ENCODE measurements around the gene ZFR. TPM values are rescaled to one million over a fixed set of nuclear protein-coding genes. Genes with fewer than 3 reads are reported as not detected.

Gene ZFR
- polyA plus RNA-seq, 1 of the 3 experiments (the other 2 are of a cell fraction): 24.6 TPM

DNA sequence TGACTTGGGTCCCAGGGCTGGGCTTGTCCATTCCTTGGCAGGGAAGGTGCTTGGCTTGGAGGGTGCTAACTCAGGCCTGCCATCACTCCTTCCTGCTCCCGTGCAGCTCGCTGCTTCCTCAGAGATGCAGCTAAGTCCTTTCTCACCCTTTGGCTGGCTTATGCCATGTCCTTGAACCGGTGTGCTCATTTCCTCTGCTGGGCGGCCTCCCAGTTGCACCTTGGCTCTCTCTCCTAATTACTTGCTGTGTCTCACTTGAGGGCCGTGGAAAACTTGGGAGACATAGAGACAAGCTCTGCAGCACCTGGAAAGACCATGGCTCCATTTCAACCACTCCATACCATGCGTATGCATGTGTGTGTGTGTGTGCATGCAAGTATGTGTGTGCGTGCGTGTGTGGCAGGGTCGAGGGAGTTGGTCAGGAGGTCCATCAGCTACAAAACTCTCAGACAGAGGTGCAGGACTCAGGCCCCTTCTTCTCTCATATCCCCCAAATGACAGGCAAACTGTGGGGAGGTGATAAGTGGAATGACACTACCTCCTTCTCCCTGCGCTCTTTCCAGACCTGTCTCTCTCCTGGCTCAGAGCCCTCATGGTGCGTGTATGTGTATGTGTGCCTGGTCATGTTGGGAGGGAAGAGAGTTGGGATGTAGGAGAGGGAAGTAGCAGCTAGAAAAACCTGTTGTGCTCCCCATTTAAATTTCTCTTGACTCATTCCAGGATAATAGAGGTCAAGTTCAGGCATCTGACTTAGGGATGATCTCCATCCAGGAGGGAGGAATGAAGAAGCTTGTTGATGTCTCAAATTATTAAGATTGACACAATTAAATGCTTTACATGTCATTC, 114.2 kb downstream of the ZFR start:
- no peaks in the 10 kb centered on the region for H3F3A ChIP-seq (replicated peaks; ENCODE audit: insufficient read depth)
- 76% methylated on average over 10 of the region's 11 CpGs for WGBS (ENCODE audit: low lambda C conversion rate)
- no peaks in the 10 kb centered on the region for H3K9me2 ChIP-seq
- H3K4me1 ChIP-seq (ENCODE audit: control insufficient read depth in 1 of 2, insufficient read depth in 2 of 2, low read depth in 1 of 2, low read length in 1 of 2): no peaks in the 10 kb centered on the region
- no peaks in the 10 kb centered on the region for H4K20me1 ChIP-seq (ENCODE audit: insufficient read depth)
- no peak overlapping the region for H3K9ac ChIP-seq
- H3K36me3 ChIP-seq (replicated peaks in 1 of 2; ENCODE audit: control insufficient read depth in 1 of 2, insufficient read depth in 2 of 2, low read length in 1 of 2): no peaks in the 10 kb centered on the region
- DNase-seq: no peak
- no peak overlapping the region for H3K27ac ChIP-seq (ENCODE audit: low read depth in 2 of 2, low read length in 1 of 2)
- H2AFZ ChIP-seq (ENCODE audit: low read depth): no peak overlapping the region
- H3K27me3 ChIP-seq (ENCODE audit: insufficient read depth): no peaks in the 10 kb centered on the region
- H3K4me2 ChIP-seq: no peak overlapping the region
- H3K9me3 ChIP-seq: no peaks in the 10 kb centered on the region
- ChIA-PET CTCF (interaction anchor here (0.9 to 5.6 kb wide), 14 partner anchors 12 to 127 kb away, joined by 3 to 71 read pairs (median 5); no protein-coding TSS in a partner anchor), POLR2A (no interaction called here)
- no peak overlapping the region for H3K4me3 ChIP-seq (ENCODE audit: low read depth in 2 of 2, low read length in 1 of 2)
- TF ChIP-seq EZH2phosphoT487 (IDR thresholded peaks at IDR 0.05; ENCODE audit: borderline replicate concordance, low read depth) (no peak), ELF1 (IDR thresholded peaks at IDR 0.05) (no peak), TAF1 (IDR thresholded peaks at IDR 0.05; ENCODE audit: borderline replicate concordance, low read depth, low read length) (no peak), NRF1 (IDR thresholded peaks at IDR 0.05; ENCODE audit: low read depth, low read length) (no peak), NFIC (IDR thresholded peaks at IDR 0.05; ENCODE audit: borderline replicate concordance) (no peak), RCOR1 (IDR thresholded peaks at IDR 0.05; ENCODE audit: low read length) (no peak), TEAD4 (IDR thresholded peaks at IDR 0.05; ENCODE audit: borderline replicate concordance, insufficient read depth) (no peak), POLR2AphosphoS5 (IDR thresholded peaks at IDR 0.05; ENCODE audit: low read depth, low read length) (no peak), GABPA (IDR thresholded peaks at IDR 0.05; ENCODE audit: low read depth) (no peak), EP300 (IDR thresholded peaks at IDR 0.05; ENCODE audit: borderline replicate concordance in 1 of 2, low read depth in 1 of 2, low read length in 1 of 2) (no peak), RFX5 (IDR thresholded peaks at IDR 0.05; ENCODE audit: low read length) (no peak), MXI1 (IDR thresholded peaks at IDR 0.05; ENCODE audit: low read depth, low read length) (no peak)
- TF ChIP-seq, protein P1, sequence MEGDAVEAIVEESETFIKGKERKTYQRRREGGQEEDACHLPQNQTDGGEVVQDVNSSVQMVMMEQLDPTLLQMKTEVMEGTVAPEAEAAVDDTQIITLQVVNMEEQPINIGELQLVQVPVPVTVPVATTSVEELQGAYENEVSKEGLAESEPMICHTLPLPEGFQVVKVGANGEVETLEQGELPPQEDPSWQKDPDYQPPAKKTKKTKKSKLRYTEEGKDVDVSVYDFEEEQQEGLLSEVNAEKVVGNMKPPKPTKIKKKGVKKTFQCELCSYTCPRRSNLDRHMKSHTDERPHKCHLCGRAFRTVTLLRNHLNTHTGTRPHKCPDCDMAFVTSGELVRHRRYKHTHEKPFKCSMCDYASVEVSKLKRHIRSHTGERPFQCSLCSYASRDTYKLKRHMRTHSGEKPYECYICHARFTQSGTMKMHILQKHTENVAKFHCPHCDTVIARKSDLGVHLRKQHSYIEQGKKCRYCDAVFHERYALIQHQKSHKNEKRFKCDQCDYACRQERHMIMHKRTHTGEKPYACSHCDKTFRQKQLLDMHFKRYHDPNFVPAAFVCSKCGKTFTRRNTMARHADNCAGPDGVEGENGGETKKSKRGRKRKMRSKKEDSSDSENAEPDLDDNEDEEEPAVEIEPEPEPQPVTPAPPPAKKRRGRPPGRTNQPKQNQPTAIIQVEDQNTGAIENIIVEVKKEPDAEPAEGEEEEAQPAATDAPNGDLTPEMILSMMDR (IDR thresholded peaks at IDR 0.05): no peak
- TF ChIP-seq, protein P2, sequence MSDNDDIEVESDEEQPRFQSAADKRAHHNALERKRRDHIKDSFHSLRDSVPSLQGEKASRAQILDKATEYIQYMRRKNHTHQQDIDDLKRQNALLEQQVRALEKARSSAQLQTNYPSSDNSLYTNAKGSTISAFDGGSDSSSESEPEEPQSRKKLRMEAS (IDR thresholded peaks at IDR 0.05; ENCODE audit: low read depth): no peak
- TF ChIP-seq, protein P3, sequence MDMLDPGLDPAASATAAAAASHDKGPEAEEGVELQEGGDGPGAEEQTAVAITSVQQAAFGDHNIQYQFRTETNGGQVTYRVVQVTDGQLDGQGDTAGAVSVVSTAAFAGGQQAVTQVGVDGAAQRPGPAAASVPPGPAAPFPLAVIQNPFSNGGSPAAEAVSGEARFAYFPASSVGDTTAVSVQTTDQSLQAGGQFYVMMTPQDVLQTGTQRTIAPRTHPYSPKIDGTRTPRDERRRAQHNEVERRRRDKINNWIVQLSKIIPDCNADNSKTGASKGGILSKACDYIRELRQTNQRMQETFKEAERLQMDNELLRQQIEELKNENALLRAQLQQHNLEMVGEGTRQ (IDR thresholded peaks at IDR 0.05; ENCODE audit: borderline replicate concordance, low read depth, low read length): no peak
- no peaks in the 10 kb centered on the region for H3K79me2 ChIP-seq (ENCODE audit: insufficient read depth)
